GM19238 (cell line): Measurements from ENCODE around the gene MYOCD.
"Not testable (repeated sequence)": the region's sequence is repeated elsewhere in the genome, so short reads cannot be mapped to it uniquely, and the experiment has no call there.

Experiments
- DNase-seq: peaks from one replicate; pipeline ENCODE4 v3.0.0; 2011; ENCODE audit warnings: low spot score; ENCODE audit not compliant: insufficient read length

Gene MYOCD

GRCh38 chr17:12665263-12666210 lies at the start of gene MYOCD:
MYOCD (plus strand) TSS chr17:12665890; CDS start chr17:12666189, 299 bp downstream.
- DNase-seq, result no peak

GRCh38 chr17:12616161-12616560 lies 49.5 kb upstream of the MYOCD start:
- DNase-seq, result no peak

DNA sequence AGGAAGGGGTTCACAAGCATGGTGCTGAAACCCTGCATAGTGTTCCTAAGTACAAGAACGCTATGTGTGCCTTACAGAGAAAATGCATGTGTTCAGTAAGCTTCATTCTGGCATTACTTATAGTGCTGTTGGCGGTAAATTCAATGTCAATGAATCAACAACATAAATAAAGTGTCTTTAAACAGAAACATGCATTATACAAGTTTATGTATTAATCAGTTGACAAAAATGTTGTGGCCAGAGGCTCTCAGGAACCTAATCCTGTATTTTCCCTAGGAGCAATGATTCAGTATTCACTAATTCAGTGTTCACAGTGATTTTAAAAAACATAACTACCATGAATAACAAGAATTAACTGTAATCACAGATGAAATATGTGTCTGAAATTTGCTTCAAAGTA lies 47.1 kb upstream of the MYOCD start:
- no peak for DNase-seq

- DNase-seq, result no peak
Observed at GRCh38 chr17:12619459-12620199, 46.1 kb upstream of the MYOCD start.

- no peak for DNase-seq
Observed at GRCh38 chr17:12620200-12620720, 45.4 kb upstream of the MYOCD start.

DNA sequence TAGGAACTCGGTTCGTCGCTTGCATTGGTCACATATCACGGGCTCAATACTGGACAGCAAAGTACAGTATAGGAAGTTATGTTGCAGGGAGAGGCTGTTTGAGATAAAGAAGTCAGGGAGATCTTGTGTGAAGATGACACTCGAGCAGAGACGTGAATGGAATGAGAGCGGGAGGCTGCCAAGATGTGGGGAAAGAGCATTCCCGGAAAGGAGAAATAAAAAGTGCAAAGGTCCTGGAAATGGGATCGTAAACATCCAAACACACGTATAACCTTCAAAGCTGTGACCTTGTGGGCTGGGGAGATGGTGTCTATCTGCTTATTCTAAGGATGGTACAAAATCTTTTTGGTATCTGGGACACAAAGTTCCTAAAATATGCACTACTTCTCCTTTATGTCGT lies 43.0 kb upstream of the MYOCD start:
- DNase-seq, result no peak

GRCh38 chr17:12623220-12623848 lies 42.4 kb upstream of the MYOCD start:
- no peak for DNase-seq

DNA sequence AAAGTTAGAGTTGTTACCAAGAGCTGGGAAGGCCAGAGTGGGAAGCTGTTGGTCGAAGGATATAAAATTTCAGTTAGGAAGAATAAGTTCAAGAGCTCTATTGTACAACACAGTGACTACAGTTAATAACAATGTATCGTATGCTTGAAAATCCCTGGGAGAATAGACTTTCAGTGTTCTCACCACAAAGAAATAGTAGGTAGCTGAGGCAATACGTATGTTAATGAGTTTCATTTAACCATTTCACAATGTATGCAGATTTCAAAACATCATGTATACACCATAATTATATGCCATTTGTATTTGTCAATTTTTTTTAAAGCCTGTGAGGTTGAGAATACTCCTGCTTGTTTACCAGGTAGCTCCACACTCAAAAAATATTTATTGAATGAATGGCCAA lies 41.5 kb upstream of the MYOCD start:
- DNase-seq, result no peak

DNA sequence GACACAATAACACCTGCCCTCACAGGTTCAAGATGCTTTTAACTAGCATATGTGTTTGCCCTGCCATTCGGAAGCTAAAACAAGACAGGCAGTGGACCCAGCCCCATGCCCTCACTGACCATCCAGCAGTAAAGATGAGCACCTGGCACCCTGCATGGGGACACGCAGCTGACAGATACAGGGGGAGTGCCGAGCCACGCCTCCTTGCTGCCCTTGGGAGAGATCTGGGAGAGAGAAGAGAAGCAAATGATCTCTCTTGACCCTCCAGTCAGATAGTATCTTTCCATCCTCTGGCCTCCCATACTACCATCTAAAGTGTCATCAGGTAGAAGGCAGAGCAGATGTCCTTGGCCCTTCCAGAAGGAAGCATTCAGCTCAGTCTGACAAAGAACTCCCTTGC lies 40.6 kb upstream of the MYOCD start:
- DNase-seq, result no peak

DNA sequence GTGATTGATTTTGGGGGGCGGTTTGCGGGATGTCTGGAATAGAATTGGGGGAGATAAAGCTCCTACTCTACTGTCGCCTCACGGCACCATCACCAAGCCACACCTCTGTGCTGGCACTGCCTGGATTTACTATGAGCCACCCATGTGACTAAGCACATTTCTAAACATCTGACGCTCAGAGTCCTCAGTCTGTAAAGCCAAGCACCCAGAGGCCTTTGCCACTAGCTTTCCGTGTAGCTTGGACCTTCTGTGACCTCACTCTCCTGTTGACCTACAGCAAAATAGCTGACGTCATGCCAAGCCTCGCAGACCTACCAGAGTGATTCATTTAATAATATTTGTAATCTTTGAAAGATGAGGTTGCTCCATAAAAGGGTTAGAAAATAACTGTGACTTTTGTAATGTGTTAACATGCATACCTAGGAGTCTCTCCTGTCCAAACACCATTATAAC lies 38.5 kb upstream of the MYOCD start:
- no peak for DNase-seq

- no peak for DNase-seq
Observed at GRCh38 chr17:12627781-12628451, 37.8 kb upstream of the MYOCD start.

DNA sequence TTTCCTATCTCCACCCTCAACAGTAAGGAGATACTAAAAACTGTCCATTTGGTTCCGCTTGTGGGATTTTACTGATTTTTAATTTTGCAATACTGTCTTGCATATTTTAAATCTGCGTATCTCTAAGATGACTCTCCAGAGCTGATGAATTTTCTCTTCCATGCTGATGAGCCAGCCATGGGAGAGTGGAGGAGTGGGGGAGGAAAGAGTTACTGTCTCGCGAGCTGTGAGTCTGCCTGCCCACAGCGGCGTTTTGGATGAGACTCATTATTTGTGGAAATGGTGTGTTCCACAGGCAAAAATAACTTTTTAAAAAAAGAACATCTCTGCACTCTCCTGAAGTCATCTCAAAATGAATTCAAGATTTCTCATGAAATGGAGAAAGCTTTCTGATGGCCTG lies 34.6 kb upstream of the MYOCD start:
- DNase-seq, result no peak

GRCh38 chr17:12632785-12633184 lies 32.9 kb upstream of the MYOCD start:
- no peak for DNase-seq

DNA sequence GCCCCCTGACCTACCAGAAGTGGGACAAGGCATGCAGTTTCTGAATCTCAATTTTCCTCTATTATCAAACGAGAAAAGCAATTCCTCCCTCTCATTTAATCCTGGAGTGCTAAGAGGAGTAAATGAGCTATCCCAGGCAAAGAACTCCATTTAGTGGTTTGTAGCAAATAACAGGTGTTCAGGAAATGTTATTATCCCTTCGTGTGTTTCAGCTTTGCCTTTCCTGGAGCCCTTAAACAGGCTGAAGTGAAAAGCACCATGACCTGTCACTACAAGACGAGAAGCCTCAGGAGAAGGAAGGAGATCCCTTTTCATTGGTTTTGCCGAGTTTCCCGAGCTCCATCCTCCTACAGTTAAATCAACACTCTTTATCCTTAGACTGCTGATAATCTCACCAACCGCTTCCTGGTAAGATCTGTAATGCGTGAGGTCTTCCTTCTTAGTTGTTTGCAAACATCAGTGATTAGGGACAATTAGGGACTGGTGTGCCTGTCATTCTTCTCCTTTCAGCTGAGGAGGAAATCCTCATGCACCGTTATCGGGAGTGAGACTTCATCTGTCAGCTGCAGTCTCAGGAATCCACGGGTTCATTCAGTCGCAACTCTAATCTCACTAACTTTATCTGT lies 30.8 kb upstream of the MYOCD start:
- DNase-seq, result no peak

DNA sequence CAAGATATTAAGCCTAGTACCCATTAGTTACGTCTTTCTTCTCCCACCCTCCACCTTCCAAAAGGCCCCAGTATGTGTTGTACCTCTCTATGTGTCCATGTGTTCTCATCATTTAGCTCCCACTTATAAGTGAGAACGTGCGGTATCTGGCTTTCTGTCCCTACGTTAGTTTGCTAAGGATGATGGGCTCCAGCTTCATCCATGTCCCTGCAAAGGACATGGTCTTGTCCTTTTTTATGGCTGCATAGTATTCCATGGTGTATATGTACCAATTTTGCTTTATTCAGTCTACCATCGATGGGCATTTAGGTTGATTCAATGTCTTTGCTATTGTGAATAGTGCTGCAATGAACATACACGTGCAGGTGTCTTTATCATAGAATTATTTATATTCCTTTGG lies 29.7 kb upstream of the MYOCD start:
- DNase-seq, result not testable (repeated sequence)

GRCh38 chr17:12637015-12637414 lies 28.7 kb upstream of the MYOCD start:
- DNase-seq, result no peak

DNA sequence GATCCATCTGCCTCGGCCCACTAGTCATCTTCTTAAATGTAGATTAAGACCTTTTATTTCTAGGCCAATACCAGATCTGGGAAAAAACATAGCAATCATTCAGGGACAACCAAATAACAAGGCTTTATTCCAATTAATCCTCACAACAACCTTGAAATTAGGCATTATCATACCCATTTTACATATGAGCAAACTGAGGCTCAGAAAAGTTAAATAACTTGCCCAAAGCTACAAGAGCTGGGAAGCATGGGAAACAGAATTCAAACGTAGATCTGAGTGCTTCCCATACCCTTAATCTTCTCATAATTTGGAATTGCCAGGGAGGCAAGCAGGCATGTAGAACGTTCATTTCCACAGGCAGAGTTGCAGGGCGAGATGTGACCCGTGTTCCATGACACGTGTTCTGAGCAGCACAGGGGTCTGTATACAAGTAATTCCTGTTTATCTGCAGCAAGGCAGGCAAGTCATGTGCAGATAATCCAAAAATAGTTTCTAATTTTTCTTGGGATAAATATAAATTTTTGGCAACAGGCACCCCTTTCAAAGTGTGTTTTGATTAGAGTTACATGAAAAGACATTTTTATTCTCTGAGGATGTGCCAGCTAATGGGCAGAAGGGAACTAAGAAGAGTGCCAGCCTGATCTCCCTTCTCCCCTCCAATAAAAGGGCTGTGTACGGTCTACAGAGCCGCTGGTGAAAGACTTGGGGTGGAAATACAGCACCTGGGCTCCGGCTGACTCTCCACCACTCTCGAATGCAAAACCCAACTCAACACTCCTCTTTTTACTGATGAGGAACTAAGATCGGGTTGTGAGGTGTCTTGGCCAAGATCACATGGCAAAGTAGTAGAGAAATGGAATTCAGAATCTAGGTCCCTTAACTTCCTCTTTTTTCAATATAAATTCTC lies 27.7 kb upstream of the MYOCD start:
- no peak for DNase-seq

GRCh38 chr17:12640364-12640763 lies 25.3 kb upstream of the MYOCD start:
- DNase-seq, result no peak

DNA sequence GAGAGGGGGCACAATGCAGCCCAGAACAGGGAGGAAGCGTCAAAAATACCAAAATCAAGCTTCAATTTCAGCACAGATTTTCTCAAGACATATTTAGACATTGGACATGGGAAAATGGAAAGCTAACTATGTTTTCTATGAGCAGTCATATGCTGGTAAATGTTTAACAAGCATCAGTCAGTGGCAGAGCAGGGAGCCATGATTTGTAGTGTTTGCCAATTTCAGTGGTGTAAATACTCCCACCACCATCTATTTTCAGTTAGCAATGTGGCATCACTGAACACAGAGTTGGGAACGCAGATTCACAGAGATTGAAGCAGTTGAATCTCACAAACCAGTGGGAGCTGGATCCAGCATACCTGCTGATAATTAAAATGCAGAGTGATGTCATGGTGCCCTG lies 24.6 kb upstream of the MYOCD start:
- DNase-seq, result no peak

GRCh38 chr17:12642034-12642433 lies 23.7 kb upstream of the MYOCD start:
- DNase-seq, result no peak
